HG02870 (cell line): Measurements from ENCODE around the gene PKD1L1.
"Not testable (repeated sequence)": the region's sequence is repeated elsewhere in the genome, so short reads cannot be mapped to it uniquely, and the experiment has no call there.

Source experiments
- ATAC-seq: cut with Tn5 transposase; IDR thresholded peaks from one replicate; pipeline ENCODE4 v1.9.1; 2021; ENCODE audit warnings: mild to moderate bottlenecking, moderate library complexity; ENCODE audit not compliant: unreplicated experiment

Gene PKD1L1

DNA sequence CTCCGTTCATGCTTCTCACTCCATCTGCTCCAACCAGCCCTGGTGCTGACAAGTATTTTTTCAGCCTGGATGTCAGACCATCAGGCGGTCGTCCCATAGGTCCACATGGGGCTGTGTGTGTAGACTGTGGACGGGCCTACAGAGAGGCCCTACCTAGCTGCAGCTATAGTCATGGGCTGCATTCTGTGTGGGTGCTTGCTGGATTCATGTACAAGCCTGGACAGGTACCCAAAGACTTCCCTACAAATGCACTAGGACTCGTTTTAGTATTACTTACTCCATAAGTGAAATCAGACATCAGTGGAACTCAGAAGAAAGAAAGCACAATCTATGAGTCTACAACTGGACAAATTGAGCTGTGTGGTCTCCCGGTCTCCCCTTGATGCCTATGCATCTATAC is 146.8 kb downstream of the PKD1L1 start:
- ATAC-seq: no peak

DNA sequence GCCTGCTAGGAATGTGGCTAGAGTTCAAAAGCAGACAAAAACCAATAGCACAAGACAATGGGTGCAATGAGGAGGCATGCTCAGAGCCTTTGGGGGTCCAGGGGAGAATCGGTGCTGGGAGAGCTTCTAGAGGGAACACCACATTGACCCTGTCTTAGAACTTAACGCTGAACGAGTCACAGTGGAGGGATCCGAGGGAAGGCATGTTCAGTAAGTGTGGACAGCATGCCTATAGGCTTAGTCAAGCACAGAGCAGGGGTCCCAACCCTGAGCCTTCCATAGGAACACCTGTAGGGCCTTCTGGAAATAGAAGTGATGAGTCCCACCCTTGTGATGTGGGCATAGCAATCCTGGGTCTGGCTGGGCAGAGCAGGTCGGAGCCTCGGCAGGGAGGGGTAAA is 148.7 kb downstream of the PKD1L1 start:
- ATAC-seq: no peak

DNA sequence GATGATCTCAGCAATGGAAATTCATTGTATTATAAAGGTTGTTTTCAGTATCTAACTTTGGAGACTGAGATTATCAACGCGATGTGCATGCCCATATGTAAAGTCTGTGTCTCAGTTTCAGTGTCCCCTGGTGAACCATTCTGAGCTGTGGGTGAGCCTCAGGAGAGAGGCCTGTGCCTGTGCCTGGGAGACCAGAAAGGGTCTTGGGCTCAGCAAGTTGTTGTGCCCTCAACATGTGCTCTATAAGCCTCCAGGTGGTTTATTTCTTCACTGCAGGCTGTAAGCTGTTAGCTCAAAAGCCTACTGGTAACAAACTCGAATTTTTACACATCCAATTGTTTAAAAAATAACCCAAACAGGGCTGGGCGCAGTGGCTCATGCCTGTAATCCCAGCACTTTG is 151.9 kb downstream of the PKD1L1 start:
- no peak for ATAC-seq

DNA sequence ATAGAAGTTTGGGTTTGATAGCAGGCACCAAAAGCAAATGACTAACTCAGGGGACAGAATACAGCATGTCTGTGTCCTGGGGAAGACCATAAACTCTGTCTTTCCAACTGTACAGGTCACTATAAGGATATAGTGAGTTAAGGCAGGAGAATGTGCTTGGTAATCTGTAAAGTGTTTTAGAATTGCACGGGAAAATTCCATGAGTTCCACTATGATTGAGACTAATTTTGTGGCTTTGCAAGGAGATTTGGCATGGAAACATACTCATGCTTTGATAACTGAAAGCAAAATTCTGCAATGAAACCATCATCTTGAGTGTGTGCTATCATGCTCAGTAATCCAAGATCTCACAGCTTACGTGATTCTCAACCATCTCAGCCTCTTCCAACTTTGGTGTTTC is 152.6 kb downstream of the PKD1L1 start:
- ATAC-seq: no peak

DNA sequence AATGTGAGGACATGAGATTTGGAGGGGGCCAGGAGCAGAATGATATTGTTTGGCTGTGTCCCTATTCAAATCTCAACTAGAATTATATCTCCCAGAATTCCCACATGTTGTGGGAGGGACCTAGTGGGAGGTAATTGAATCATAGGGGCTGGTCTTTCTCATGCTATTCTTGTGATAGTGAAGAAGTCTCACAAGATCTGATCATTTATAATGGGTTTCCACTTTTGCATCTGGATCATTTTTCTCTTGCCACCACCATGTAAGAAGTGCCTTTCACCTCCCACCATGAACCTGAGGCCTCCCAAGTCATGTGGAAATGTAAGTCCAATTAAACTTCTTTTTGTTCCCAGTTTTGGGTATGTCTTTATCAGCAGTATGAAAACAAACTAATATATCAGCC is 153.1 kb downstream of the PKD1L1 start:
- not testable (repeated sequence) for ATAC-seq

DNA sequence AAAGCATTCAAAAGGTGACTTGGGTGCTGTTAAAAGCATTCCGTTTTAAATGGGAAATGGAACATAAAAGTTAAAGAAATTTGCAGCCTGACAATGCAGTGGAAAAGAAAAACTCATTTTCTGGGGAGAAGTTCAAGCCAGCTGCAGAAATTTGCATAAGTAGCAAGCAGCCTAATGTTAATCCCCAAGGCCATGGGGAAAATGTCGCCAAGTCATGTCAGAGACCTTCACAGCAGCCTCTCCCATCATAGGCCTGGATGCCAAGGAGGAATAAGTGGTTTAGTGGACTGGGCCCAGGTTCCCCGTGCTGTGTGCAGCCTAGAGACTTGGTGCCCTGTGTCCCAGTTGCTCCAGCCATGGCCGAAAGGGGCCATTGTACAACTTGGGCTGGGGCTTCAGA is 154.2 kb downstream of the PKD1L1 start:
- ATAC-seq: no peak

DNA sequence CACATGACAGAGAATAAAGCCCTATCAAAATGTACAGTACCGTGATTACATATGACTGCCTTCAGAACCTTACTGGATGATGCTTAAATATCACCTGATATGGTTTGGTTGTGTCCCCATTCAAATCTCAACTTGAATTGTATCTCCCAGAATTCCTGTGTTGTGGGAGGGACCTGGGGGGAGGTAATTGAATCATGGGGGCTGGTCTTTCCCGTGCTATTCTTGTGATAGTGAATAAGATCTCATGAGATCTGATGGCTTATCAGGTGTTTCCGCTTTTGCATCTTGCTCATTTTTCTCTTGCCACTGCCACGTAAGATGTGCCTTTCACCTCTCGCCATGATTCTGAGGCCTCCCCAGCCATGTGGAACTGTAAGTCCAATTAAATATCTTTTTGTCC is 155.1 kb downstream of the PKD1L1 start:
- ATAC-seq: not testable (repeated sequence)

DNA sequence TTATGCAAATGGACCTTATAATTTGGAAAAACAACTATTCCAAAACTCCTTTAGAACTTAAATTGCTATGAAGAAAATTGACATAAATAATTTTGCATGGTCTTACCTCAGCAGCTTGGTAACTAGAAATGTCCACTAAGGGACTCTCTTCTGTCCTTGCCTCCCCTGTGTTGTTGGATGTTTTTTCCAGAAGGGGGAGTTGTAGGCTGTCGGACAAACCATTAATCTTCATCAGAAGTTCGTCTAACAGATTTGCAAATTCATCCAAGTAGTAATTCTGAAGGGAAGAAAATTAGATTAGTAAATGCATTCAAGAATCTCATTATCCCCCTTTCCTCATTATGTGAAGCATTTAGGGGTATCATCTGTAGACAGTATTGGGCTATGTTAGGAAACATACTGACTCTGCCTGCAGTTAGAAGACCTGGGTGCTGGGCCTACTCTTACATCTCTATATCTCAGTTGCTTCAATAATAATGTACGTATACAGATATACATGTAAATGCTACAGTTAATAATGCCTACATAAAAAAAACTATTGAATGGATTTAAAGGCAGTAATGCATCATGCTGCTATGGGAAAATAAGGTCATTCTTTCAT is 155.6 kb downstream of the PKD1L1 start:
- no peak for ATAC-seq

DNA sequence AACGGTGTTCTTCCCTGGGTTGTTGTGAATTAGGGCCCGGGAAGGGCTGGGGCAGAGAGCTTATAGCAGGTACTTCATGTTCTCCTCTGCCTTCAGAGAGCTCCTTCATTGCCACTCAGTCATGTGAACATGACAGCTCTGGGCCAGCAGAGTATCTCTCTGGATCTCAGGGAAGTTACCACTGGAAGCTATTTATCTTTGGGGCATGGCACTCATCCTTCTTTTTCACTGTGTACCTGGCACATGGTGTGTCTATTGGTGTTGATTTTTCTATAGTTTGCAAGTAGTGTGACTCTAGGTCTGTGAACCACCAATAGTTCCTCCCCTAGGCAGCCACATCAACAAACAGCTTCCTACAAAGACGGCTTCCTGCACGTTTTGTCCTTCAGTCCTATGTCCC is 156.6 kb downstream of the PKD1L1 start:
- ATAC-seq: no peak

DNA sequence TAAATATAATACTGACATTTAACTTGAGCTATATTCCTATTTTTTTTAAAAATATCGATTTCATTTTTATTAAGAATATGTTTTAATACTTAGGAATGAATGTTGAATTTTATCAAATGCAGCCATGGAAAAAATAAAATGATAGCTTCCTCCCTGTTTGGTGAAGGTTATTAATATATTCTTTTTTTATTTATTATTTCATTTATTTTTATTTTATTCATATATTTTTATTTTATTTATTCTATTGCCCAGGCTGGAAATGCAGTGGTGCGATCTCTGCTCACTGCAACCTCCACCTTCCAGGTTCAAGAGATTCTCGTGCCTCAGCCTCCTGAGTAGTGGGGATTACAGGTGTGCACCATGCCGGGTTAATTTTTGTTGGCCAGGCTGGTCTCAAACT is 160.2 kb downstream of the PKD1L1 start:
- ATAC-seq: no peak

DNA sequence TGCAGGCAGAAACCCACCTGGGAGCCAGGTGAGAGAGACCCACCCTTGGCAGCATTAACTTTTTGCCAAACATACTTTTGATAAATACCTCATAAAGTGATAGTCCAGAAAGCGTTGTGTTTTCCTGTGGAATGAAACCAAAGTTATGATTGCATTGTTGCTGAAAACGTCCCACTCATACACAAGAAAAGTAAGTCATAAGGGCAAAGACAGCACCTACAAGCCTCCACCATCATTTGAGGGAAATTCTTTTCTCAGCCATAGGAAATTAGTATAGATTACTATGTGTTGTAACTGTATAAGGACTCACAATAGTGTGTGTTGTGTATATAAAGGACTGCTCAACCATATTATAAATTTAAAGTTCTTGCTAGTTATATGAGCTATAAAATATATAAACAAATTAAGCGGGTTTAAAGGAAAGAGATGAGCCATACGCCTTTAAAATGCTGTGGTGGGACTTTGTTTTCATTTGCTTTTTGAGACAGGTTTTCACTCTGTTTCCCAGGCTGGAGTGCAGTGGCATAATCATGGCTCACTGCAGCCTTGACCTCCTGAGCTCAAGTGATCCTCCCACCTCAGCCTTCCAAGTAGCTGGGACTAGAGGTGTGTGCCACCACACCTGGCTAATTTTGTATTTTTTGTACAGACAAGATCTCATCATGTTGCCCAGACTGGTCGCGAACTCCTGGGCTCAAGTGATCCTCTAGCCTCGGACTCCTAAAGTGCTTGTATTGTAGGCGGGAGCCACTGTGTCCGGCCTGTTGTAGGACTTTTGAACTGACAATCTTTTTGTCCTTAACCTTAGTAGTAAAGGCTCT is 160.8 kb downstream of the PKD1L1 start:
- ATAC-seq: no peak

DNA sequence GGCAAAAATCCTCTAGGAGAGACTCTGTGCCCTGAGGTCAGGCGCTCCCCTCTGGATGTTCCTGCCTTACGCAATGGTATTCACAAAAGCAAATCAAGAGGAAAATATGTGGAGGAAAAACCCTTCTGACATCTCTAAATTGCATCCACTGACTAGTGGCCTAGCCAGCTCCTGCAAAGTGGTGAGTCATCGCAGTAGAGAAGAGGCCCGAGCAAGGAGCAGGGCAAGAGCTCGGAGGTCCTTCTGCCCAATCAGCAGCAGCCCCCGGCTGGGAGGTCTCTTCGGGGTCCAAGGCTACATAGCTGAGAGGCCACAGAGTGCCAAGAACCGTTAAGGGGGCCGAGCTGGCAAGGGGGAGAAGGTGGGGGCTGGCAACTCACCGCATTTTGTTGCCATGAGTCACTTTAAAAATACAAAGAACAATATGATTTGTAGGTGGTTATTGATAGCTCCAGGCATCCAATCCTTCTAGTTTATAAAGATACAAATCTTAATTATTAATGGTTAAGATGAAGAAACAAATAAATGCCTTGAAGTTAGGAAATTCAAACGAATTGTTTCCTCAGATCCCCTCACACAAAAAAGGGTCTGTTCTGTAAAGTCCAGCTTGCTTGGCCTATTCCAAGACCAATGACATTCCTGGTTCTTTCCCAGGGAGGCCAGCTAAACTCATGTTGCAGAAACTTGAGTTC is 161.6 kb downstream of the PKD1L1 start:
- no peak for ATAC-seq

DNA sequence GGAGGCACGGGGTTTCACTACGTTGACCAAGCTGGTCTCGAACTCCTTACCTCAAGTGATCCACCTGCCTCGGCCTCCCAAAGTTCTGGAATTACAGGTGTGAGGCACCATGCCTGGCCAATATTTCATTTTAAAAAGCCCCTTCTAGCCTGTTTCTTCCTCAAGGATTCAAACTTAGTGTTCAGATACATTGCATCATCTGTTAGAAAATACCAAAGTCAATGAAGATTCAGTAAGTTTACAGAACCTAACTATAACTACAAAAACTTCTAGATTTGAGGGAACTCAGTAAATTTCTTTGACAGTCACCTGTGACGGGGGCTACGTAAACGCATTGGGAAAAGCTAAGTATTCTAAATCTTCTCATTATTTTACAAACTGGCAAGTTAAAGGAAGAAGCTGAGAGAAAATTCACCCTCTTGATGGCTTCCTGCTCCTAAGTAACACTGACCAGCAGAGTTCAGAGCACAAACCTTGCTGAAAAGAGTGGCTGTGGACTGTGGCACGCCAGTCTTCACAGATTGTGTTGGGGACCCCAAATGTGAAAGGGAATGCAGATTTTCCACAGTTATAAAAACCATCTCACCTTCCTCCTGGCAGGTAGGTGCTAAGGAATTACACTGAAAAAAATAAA is 162.2 kb downstream of the PKD1L1 start:
- no peak for ATAC-seq

DNA sequence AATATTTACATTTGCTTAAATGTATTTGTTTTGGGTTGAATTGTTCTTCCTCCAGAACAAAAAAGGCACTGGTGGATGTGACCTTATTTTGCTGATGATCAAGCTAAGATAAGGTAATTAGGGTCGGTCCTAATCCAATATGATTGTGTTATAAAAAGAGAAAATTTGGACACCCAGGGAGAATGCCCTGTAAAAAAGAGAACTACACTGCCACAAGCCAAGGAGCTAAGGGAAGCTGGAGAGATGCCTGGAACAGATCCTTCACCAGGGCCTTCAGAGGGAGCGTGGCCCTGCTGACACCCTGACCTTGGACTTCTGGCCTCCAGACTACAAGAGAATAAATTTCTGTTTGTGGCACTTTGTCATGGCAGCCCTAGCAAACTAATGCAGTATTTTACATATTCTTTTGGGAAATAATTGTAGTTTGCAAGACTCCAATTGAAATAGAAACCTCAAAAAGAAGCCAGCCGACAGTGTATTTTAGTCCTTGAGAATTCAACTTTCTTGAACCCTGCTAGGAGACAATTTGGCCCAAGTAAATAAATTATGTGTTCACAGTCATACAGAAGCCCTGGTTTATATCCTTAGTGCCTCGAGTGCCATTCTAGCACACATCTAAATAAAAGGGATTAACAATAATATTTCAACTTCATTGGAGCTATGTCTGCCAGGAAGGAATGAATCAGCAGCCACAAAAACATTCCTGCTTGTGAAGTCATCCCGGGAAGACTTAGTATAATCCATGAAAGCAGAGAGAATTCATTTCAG is 164.6 kb downstream of the PKD1L1 start:
- ATAC-seq: no peak

DNA sequence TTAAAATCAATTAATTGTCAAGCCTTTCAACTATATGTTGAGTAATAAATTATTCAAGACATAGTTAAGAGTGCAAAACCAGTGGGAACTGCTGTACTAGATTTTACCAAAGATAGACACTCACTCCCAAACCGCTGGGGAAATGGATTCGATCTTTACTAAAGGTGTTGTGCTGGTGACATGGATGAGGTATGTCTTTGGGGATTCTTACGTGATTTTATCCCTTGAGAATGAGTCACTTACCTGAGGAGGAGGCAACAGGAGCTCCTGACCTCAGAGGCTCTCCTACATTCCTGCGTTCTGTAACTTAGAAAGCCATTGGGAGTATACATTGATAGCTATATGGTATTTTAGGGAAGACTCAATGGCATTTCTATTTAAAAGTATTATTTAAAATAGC is 165.5 kb downstream of the PKD1L1 start:
- ATAC-seq: no peak

DNA sequence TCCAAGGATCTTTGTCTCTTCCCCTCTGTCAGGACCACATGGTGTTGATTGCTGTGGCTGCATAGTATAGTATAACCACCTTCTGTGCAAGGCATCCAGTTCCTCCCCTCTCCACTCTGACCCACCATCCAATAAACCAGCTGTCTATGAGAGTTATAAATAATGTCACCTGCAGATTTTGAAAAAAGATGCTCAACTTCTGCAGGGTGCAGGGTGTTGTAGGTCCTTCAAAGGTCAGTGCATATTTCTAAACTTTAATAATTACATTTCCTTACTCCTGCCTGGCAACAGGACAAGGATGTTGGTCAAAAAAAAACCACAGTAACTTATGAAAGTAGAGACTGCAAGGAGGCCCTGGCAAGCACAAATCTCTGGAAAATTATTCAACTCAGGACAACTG is 166.2 kb downstream of the PKD1L1 start:
- ATAC-seq: no peak

DNA sequence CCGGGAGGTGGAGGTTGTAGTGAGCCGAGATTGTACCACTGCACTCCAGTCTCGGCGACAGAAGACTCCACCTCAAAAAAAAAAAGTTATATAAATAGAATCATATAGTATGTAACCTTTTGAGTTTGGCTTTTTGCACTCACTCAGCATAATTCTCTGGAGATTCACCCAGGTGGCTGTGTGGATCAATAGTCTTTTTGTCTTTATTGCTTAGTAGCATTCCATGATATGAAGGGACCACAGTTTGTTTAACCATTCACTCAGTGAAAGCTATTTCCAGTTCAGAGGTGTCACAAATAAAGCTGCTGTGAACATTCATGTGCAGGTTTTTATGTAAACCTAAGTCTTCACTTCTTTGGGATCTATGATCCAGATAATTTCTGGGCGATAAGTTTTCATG is 167.7 kb downstream of the PKD1L1 start:
- ATAC-seq: no peak

DNA sequence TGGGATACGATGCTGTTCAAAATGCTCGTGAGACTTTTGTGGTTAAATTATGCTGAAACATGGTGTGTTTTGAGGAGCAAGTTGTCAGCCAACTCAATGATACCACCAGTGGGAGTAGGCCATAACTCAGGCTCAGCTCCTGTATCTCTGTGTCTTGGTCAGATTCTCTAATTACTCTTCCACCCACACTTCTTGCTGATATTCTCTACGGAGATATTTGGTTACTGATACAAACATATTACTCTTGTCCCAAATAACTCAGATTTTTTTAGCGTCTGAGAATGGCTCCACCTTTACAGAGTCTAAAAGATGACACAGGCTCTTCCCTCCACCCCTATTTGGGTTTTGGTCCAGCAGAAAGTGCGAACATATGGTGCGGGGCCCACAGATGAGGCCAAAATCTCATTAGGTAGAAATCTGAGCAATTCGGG is 168.9 kb downstream of the PKD1L1 start:
- ATAC-seq: no peak

DNA sequence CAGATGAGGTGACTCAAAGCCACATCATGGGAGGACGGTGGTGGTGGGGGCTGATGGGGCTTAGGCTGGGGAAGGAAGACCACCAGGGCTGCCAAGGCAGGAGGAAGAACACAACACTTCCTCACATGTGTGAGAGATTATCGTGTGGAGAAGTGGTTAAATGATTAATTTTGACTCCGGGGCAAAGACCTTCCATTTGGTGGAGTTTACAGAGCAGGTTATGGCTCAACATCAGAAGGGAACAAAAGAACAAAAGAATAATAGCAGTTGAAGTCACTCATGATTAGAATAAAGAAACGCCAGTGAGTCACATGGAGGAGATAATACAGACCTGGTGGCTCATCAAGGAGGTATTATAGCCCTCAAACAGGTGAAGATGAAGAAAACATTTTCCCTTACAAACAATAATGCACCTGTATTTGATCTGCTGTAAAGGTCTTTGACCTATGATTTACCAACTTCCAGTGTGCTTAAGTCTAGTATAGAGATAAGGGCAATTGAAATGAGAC is 170.1 kb downstream of the PKD1L1 start:
- ATAC-seq: no peak

DNA sequence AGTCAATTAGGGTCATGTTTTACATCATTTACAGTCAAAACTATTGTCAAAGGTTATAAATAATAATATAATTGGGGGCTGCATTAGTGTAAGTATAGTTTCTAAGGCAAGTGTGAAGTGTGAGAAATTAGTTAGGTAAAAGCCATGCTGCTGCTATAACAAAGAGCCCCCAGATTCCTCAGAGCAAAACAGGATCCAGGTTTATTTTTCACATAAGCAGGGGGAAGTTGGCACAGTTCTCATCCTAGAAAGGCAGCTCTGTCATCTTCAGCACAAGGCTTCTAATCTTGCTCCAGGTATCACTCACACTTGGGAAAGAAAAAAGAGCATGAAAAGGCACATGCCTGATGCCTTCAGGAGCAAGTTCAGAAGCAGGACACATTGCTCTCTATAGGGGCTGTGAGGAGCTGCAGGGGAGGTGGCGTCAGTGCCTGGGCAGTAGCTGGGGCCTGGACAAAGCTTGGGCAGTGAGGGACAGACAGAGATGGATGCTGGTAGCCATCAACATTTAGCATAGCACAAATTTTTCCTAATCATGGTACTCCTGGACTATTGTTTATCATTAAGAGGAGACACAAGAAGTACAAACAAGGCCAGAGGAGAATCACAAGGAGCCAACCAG is 170.6 kb downstream of the PKD1L1 start:
- ATAC-seq: no peak
